GM21381 (cell line): ENCODE results near the gene CDS2.

ENCODE experiments used
- ATAC-seq: cut with Tn5 transposase; IDR thresholded peaks from one replicate; pipeline ENCODE4 v1.9.1; 2021; ENCODE audit warnings: mild to moderate bottlenecking, moderate library complexity; ENCODE audit not compliant: unreplicated experiment

Gene CDS2

DNA sequence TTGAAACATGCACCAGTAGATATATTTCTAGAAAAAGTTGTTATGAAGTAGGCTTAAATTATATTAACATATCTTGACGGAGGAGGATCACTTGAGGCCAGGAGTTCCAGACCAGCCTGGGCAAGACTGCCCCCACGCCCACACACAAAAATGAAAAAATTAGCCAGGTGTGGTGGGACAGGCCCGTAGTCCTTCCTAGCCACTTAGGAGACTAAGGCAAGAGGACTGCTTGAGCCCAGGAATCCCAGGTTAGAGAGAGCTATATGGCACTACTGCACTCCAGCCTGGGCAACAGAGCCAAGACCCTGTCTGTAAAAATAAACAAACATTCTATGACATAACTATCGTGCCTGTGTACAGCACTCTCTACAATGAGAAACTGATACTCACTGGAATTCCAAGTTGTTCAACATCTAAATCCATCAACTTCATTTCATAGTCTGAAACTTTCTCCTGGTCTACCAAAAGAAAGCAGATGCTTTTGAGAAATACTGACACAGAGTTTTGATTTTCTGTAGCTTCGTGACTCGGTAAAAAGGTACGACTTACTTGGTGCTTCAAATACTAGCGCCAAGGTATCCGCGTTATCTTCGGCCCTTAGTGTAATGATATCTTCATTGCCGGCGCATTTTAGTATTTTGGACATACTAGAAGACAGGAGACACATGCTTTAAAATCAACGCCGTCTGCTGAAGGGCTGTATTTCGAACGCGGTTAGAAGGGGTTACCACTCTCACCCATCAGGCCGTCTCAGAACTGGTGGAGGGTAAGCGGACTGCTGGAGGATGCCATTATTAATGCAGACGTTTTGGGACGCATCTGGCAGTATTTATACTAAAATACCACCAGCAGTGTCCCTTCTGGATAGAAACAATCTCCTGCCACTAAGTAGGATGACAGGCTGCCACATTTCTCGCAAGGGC lies 8.3 kb upstream of the CDS2 start:
- ATAC-seq = no peak

DNA sequence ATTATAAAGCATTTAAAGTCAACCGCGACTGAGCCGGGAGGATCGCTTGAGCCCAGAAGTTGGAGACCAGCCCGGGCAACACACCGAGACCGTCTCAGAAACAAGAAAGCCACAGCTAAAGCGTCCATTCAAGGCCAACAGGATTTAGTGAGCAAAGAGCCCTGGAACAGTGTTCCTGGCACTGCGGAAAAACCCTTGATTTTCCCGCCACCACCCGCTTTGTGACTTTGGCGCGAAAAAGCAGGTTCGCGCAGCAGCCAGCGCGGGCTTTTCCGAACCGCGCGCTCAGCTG lies 7.7 kb upstream of the CDS2 start:
- ATAC-seq = no peak

DNA sequence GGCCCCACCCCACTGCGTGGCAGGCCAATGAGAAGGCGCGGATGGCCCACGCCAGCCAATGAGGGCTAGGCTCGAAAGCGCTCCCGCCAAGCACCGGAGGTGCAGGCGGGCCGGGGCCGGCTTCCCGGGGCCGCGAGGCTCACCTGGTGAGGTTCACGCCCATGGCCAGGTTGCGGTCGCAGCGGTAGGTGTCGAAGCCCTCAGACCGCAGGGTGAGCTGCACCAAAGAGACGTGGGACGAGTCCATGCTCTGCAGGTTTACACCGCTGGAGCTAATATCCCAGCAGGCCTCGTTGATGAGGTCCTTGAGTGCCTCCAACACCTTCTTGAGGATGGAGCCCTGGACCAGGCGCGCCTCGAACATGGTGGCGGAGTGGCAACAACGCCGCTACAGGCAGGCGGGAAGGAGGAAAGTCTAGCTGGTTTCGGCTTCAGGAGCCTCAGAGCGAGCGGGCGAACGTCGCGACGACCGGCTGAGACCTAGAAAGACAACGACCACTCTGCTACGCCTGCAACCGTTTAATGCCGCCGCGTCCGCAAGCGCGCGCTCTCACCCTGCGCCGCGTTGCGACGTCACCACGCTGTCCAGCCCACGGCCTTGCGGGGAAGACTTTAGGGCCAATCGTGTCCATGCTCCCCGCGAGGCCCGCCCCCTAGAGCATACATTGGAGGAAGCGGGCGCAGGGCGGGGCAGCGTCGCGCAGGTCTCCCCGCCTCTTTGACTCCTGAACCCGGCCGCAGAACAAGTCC lies 7.2 kb upstream of the CDS2 start, which contains the start of gene PCNA:
PCNA (minus strand) TSS at position 524 of the 750 bp plus-strand sequence; CDS start at position 364, 160 bp downstream.
- peak; percentile 94 for ATAC-seq

- ATAC-seq = no peak
Observed at GRCh38 chr20:5120185-5120476, 6.7 kb upstream of the CDS2 start.

DNA sequence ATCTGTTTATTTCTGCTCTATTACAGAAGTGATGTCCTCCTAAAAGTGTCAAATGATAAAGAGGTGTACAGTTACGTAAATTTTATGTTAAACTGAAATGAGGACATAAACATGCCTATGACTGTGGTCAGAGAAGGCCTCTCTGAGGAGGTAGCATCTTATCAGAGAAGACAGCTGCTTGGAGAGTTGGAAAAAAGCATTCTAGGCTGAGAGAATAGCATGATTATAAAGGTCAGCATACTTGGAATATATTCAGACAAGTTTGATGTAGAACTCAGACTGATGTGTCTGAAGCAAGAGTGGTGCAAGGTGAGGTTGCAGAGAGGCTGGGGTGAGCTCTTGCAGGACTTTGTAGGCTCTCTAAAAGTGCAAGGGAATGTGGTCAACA lies 3.9 kb upstream of the CDS2 start:
- ATAC-seq = no peak

- ATAC-seq = peak; percentile 25
Observed at GRCh38 chr20:5127204-5127858, 523 bp downstream of the CDS2 start.

DNA sequence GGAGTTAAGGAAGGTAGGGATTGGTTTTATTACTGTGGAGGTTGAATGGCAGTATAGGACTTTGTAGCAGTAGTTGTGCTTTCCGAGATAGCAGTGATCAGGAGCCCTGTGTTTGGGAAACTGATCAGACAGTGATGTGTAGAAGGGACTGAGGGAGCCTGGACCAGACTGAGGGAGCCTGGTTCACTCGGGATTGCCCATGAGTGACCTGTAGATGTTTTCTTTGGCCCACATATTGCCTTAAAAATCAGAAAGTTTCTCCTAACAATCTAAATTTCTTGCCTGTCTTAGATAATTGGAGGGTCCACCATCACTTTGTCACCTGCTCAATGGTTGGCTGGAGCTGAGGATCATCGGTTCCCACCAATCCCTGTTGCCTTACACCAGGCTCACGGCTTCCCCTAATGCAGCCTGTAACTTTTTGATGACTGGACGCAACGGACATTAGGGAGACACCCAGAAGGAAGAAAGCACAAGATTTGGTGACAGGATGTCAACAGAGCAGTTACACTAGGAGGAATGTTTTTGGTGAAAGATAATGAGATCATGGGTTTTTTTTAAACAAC lies 1.1 kb downstream of the CDS2 start:
- ATAC-seq = no peak

DNA sequence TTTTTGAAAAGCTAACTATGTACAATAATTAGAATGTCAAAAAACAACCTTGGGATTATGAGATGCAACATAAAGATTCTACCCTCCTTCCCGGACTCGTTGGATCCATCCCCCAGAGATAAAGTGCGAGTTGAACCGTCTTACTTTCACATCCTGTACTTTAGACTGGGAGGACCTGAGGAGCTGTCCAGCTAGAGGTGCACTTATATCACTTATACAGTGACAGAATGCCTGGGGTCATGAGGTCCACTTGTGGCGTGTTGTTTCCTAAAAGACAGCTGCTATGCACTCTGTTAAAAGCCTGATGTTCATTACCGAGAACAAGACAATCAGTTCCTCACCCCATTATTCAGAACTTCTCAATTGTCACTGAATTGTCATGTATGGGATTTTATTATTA lies 2.1 kb downstream of the CDS2 start:
- ATAC-seq = no peak

DNA sequence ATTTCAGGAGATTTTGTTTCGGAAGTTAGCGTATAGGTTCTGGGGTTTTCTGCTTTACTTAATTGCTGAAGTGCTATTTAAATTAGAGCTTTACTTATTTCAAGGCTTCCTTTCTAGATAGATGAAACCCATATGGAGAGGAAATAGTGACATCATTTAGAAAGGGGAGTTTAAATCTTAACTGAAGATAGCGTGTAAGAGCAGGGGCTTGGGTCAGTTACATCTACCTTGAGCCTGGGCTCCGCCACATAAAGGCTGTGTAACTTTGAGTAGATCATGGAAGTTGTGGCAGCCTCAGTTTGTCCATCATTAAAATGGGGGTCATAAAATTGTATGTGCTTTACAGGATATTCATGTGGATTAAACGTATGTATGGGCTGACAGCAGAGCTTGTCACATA lies 4.7 kb downstream of the CDS2 start:
- ATAC-seq = no peak

GRCh38 chr20:5133998-5134397 lies 7.2 kb downstream of the CDS2 start:
- no peak for ATAC-seq

DNA sequence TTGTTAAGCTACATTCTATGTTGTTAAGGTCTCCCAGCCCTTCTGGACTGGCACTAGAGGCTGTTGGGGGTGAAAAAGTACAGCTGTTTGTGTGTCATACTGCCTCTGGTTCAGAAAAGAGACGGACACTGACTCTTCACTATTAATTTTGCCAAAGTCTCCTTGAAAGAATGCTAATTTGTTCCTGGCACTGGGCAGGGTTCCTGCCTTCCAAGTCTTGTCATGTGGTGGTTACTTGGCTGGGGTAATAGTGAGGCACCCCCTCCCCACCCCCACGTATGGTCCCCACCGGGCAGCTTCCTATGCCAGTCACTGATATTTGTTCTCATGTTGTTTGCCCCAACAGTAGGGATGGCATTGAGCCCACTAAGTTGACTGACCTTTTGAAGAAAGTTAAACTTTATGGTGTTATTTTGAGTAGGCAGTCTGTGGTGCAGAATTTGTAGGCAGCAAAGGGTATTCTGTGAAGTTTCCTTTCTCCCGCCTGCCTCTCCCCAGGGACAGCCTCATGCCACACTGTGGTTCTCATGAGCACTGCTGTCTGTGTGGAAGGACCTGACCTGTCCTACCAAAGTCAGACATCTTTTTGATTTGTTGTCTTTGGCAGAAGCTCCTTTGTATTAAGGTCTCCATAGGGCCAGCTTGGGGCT lies 8.7 kb downstream of the CDS2 start:
- ATAC-seq = no peak

- ATAC-seq = no peak
Observed at GRCh38 chr20:5136096-5136495, 9.3 kb downstream of the CDS2 start.

- ATAC-seq = no peak
Observed at GRCh38 chr20:5140195-5140594, 13.4 kb downstream of the CDS2 start.

GRCh38 chr20:5141615-5142014 lies 14.8 kb downstream of the CDS2 start:
- ATAC-seq = no peak

GRCh38 chr20:5143851-5144250 lies 17.0 kb downstream of the CDS2 start:
- no peak for ATAC-seq

DNA sequence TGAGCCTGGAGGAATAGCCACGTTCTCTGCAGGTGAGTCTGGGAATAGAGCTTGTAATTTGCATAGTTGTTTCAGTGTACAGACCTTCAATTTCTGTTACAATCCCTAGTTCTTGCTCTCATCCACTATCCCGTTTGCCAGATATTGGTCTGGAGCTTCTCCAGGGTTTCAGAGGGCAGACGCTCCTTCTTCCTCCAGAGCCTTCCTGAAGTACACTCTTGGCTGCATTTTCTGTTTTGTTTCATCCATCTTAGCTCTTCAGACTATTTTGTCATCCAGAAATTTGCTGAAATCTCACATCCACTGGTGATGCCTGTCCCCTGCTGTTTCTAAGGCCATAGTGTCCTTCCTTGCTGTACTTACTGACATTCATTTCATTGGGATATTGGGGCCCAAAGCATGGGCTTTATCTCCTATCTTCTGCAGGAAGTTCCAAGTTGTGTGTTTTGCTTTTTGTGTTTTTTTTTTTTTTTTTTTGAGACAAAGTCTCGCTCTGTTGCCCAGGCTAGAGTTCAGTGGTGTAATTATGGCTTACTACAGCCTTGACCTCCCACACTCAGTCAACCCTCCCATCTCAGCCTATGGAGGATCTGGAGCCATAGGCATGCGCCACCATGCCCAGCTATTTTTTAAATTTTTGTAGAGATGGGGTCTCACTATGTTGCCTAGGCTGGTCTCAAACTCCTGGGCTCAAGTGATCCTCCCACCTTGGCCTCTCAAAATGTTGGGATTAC lies 18.7 kb downstream of the CDS2 start:
- no peak for ATAC-seq

DNA sequence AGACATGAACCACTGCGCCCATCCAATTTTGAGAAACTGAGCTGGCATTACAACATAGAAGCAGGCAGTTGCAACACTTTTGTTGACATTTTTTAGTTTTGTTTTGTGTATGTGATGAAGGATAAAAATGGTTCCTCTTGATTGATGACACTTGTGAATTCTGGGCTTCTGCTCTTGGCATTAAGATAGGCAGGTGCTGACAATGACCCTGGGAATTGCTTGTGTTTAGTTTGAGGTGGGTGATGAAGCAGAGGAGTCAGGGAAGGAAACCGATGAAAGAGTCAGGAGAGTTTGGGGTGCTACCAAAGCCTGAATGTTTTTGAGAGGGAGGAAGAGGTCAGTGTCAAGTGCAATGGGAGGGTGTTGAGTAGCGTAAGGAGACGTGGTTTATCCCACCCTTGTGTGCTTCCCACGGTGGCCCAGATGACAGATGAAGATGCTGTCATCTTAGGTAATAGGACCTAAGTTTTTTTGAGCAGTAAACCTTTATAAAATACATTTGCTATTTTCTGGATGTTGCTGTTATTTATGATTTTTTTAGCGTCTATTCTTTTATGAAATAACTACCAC lies 19.4 kb downstream of the CDS2 start:
- no peak for ATAC-seq

DNA sequence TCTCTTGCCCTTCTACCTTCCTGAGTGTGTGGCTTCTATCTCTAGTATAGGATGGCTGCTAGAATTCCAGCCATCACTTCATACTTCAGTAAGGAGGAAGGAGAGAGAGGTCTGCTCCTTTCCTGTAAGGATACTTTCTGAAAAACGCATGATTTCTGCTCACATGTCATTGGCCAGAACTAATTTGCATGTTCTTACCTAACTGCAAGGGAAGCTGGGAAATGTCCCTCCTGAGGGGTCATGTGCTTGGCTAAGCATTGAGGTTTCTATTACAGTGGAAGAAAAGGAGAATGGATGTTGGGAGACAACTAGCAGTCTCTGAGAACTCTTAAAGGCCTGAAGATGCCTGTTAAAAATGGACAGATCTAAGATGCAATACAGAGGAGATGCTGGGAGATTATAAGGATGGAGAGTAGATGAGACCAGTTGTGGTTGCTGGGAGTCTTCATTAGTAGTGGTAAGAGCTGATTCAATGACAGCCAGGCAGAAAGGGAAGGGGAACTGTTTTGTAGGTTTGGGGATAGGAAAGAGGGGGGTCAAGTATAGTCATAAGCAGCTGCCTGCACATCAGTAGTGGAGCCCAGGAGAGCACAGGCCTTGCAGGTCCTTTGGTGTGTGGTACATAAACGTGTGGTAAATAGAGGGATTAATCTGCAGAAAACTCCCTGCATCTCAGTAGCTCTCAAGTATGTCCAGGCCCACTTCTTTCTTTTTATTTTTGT lies 20.2 kb downstream of the CDS2 start:
- ATAC-seq = no peak

- ATAC-seq = no peak
Observed at GRCh38 chr20:5148581-5148980, 21.8 kb downstream of the CDS2 start.

- ATAC-seq = no peak
Observed at GRCh38 chr20:5149892-5150225, 23.1 kb downstream of the CDS2 start.
